ENCODE measurements around the gene ELK4.

ELK4 gene

GRCh38 chr1:205587581-205587980, 44.2 kb downstream of the ELK4 start:
- Histone ChIP-seq H3K27ac (no peak overlapping the region), H3K4me3 (no peak overlapping the region)

GRCh38 chr1:205585835-205586785, 45.7 kb downstream of the ELK4 start:
- Histone ChIP-seq H3K4me3 (no peak overlapping the region), H3K27ac (peak overlapping the region in 1 of 21 experiments; percentile 59)

GRCh38 chr1:205585169-205585834, 46.5 kb downstream of the ELK4 start:
- Histone ChIP-seq H3K27ac (peak overlapping the region in 2 of 21 experiments; percentile 24 to 59), H3K4me3 (no peak overlapping the region)

- Histone ChIP-seq H3K27ac (no peak overlapping the region), H3K4me3 (no peak overlapping the region)
These were observed 47.1 kb downstream of the ELK4 start for GRCh38 chr1:205584732-205585131.

GRCh38 chr1:205583461-205584130, 48.2 kb downstream of the ELK4 start:
- Histone ChIP-seq H3K27ac (peak overlapping the region in 6 of 21 experiments; percentile 4 to 79 (median 46)), H3K4me3 (no peak overlapping the region)

GRCh38 chr1:205582471-205583291, 49.1 kb downstream of the ELK4 start:
- no peak overlapping the region for H3K4me3 ChIP-seq
- H3K27ac ChIP-seq = peak overlapping the region in 11 of 21 experiments; percentile 2 to 79 (median 36)

- H3K27ac ChIP-seq = peak overlapping the region in 9 of 21 experiments; percentile 6 to 79 (median 56)
- H3K4me3 ChIP-seq = no peak overlapping the region
These were observed 49.8 kb downstream of the ELK4 start for GRCh38 chr1:205582046-205582445.

- Histone ChIP-seq H3K4me3 (no peak overlapping the region), H3K27ac (peak overlapping the region in 10 of 21 experiments; percentile 6 to 79 (median 48))
These were observed 50.4 kb downstream of the ELK4 start for GRCh38 chr1:205581321-205581980.

- no peak overlapping the region for H3K4me3 ChIP-seq
- H3K27ac ChIP-seq = peak overlapping the region in 2 of 21 experiments; percentile 56 to 64
These were observed 51.0 kb downstream of the ELK4 start for GRCh38 chr1:205580923-205581180.

- H3K27ac ChIP-seq = peak overlapping the region in 3 of 21 experiments; percentile 1 to 64 (median 14)
- H3K4me3 ChIP-seq = no peak overlapping the region
These were observed 51.5 kb downstream of the ELK4 start for GRCh38 chr1:205580140-205580922.

GRCh38 chr1:205579711-205580110, 52.1 kb downstream of the ELK4 start:
- peak overlapping the region in 3 of 21 experiments; percentile 1 to 64 (median 14) for H3K27ac ChIP-seq

GRCh38 chr1:205578780-205579571, 52.8 kb downstream of the ELK4 start:
- Histone ChIP-seq H3K4me3 (no peak overlapping the region), H3K27ac (no peak overlapping the region)

More at GRCh38 chr1:205579711-205580110, 52.1 kb downstream of the ELK4 start:
- no peak overlapping the region for H3K4me3 ChIP-seq

- Histone ChIP-seq H3K27ac (no peak overlapping the region), H3K4me3 (no peak overlapping the region)
These were observed 53.7 kb downstream of the ELK4 start for GRCh38 chr1:205577874-205578658.

GRCh38 chr1:205576805-205577761, 54.7 kb downstream of the ELK4 start:
- H3K27ac ChIP-seq = no peak overlapping the region
- no peak overlapping the region for H3K4me3 ChIP-seq

- Histone ChIP-seq H3K27ac (no peak overlapping the region), H3K4me3 (no peak overlapping the region)
These were observed 55.8 kb downstream of the ELK4 start for GRCh38 chr1:205576011-205576410.

Measured in skin epidermis (tissue), 12 donors.